Measurements from ENCODE around the gene ZNF154. TPM values are rescaled to one million over a fixed set of nuclear protein-coding genes. Genes with fewer than 3 reads are reported as not detected.

The ZNF154 gene
- total and polyA plus RNA-seq, 2 experiments from 2014 or later, result 2.2 to 2.6 TPM

- Histone ChIP-seq H3K79me2 (ENCODE audit: insufficient read depth) (peaks cover 100% of the 10 kb centered on the region), H3K9me3 (ENCODE audit: low read depth) (no peaks in the 10 kb centered on the region), H3K27ac (no peak overlapping the region), H3K4me1 (ENCODE audit: insufficient read depth) (peaks cover 4% of the 10 kb centered on the region; the same call in 1 of the 2 replicates), H3K9ac (no peak overlapping the region), H2AFZ (no peak overlapping the region), H3K4me3 (no peak overlapping the region), H3F3A (ENCODE audit: insufficient read depth) (no peaks in the 10 kb centered on the region), H3K36me3 (ENCODE audit: low read depth) (peaks cover 38% of the 10 kb centered on the region), H3K9me2 (ENCODE audit: insufficient read depth) (no peaks in the 10 kb centered on the region), H3K4me2 (ENCODE audit: unreplicated experiment) (no peak overlapping the region), H3K27me3 (replicated peaks; ENCODE audit: insufficient read depth) (no peaks in the 10 kb centered on the region), H4K20me1 (ENCODE audit: insufficient read depth) (no peaks in the 10 kb centered on the region)
- no peak for TF ChIP-seq EZH2 (IDR thresholded peaks at IDR 0.05; ENCODE audit: insufficient read depth, poor library complexity, severe bottlenecking)
- no peak for TF ChIP-seq EZH2phosphoT487 (IDR thresholded peaks at IDR 0.05; ENCODE audit: insufficient read depth, low read depth)
- in situ Hi-C loops (cut with MboI), result no loop called here
- WGBS, 2 experiments (ENCODE audit: low coverage in 1 of 2, low lambda C conversion rate in 2 of 2, missing lambda C conversion rate in 2 of 2), result 96% methylated on average over 6 of the region's 6 CpGs
- no peak for DNase-seq
Observed at GRCh38 chr19:57688011-57688763, 20.8 kb downstream of the ZNF154 start.

DNA sequence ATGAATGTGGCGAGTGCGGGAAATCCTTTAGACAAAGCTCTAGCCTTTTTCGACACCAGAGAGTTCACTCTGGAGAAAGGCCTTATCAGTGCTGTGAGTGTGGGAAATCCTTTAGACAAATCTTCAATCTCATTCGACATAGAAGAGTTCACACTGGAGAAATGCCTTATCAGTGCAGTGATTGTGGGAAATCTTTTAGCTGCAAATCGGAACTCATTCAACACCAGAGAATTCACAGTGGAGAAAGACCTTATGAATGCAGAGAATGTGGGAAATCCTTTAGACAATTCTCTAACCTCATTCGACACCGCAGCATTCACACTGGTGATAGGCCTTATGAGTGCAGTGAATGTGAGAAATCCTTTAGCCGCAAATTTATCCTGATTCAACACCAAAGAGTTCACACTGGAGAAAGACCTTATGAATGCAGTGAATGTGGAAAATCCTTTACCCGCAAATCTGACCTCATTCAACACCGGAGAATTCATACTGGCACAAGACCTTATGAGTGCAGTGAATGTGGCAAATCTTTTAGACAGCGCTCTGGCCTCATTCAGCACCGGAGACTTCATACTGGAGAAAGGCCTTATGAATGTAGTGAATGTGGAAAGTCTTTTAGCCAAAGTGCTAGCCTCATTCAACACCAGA lies 21.5 kb downstream of the ZNF154 start:
- Histone ChIP-seq H3F3A (ENCODE audit: insufficient read depth) (no peaks in the 10 kb centered on the region), H3K9me2 (ENCODE audit: insufficient read depth) (no peaks in the 10 kb centered on the region), H2AFZ (no peak overlapping the region), H4K20me1 (ENCODE audit: insufficient read depth) (no peaks in the 10 kb centered on the region), H3K4me1 (ENCODE audit: insufficient read depth) (peaks cover 10% of the 10 kb centered on the region; the same call in 1 of the 2 replicates), H3K9ac (no peak overlapping the region), H3K27ac (no peak overlapping the region), H3K79me2 (ENCODE audit: insufficient read depth) (peaks cover 100% of the 10 kb centered on the region), H3K4me2 (ENCODE audit: unreplicated experiment) (no peak overlapping the region), H3K4me3 (no peak overlapping the region; the same call in 1 of the 2 replicates), H3K9me3 (ENCODE audit: low read depth) (no peaks in the 10 kb centered on the region), H3K27me3 (replicated peaks; ENCODE audit: insufficient read depth) (no peaks in the 10 kb centered on the region), H3K36me3 (ENCODE audit: low read depth) (peaks cover 38% of the 10 kb centered on the region)
- in situ Hi-C loops (cut with MboI), result no loop called here
- TF ChIP-seq EZH2 (IDR thresholded peaks at IDR 0.05; ENCODE audit: insufficient read depth, poor library complexity, severe bottlenecking) (no peak), EZH2phosphoT487 (IDR thresholded peaks at IDR 0.05; ENCODE audit: insufficient read depth, low read depth) (no peak)
- 98 to 99% methylated on average over 12 of the region's 12 CpGs for WGBS, 2 experiments (ENCODE audit: low coverage in 1 of 2, low lambda C conversion rate in 2 of 2, missing lambda C conversion rate in 2 of 2)
- no peak for DNase-seq

DNA sequence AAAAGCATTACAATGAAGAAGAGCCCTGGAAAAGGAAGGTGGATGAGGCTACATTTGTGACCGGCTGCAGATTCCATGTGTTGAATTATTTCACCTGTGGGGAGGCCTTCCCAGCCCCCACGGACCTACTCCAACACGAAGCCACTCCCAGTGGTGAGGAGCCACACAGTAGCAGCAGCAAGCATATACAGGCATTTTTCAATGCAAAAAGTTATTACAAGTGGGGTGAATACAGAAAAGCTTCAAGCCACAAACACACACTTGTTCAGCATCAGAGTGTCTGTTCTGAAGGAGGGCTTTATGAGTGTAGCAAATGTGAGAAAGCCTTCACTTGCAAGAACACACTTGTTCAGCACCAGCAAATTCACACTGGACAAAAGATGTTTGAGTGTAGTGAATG lies 22.3 kb downstream of the ZNF154 start:
- H3K9me3 ChIP-seq (ENCODE audit: low read depth), result no peaks in the 10 kb centered on the region
- no peak overlapping the region for H3K27ac ChIP-seq
- H3K9me2 ChIP-seq (ENCODE audit: insufficient read depth), result no peaks in the 10 kb centered on the region
- H3K9ac ChIP-seq, result no peak overlapping the region
- no peak for DNase-seq
- H3F3A ChIP-seq (ENCODE audit: insufficient read depth), result no peaks in the 10 kb centered on the region
- H3K4me3 ChIP-seq, result no peak overlapping the region
- H4K20me1 ChIP-seq (ENCODE audit: insufficient read depth), result no peaks in the 10 kb centered on the region
- peaks cover 38% of the 10 kb centered on the region for H3K36me3 ChIP-seq (ENCODE audit: low read depth)
- H3K79me2 ChIP-seq (ENCODE audit: insufficient read depth), result peaks cover 99% of the 10 kb centered on the region
- H3K4me2 ChIP-seq (ENCODE audit: unreplicated experiment), result no peak overlapping the region
- in situ Hi-C loops (cut with MboI), result no loop called here
- no peaks in the 10 kb centered on the region for H3K27me3 ChIP-seq (replicated peaks; ENCODE audit: insufficient read depth)
- H3K4me1 ChIP-seq (ENCODE audit: insufficient read depth), result peaks cover 10% of the 10 kb centered on the region; the same call in 1 of the 2 replicates
- 92 to 94% methylated on average over 3 of the region's 3 CpGs for WGBS, 2 experiments (ENCODE audit: low coverage in 1 of 2, low lambda C conversion rate in 2 of 2, missing lambda C conversion rate in 2 of 2)
- no peak overlapping the region for H2AFZ ChIP-seq
- TF ChIP-seq EZH2phosphoT487 (IDR thresholded peaks at IDR 0.05; ENCODE audit: insufficient read depth, low read depth) (no peak), EZH2 (IDR thresholded peaks at IDR 0.05; ENCODE audit: insufficient read depth, poor library complexity, severe bottlenecking) (no peak)

GRCh38 chr19:57682226-57682766 lies 26.7 kb downstream of the ZNF154 start:
- no peaks in the 10 kb centered on the region for H3K9me2 ChIP-seq (ENCODE audit: insufficient read depth)
- TF ChIP-seq EZH2 (IDR thresholded peaks at IDR 0.05; ENCODE audit: insufficient read depth, poor library complexity, severe bottlenecking) (no peak), EZH2phosphoT487 (IDR thresholded peaks at IDR 0.05; ENCODE audit: insufficient read depth, low read depth) (no peak)
- H3K27ac ChIP-seq, result no peak overlapping the region
- peak overlapping the region; percentile 93 for H3K4me2 ChIP-seq (ENCODE audit: unreplicated experiment)
- peaks cover 16% of the 10 kb centered on the region for H3K36me3 ChIP-seq (ENCODE audit: low read depth)
- peak overlapping the region; percentile 86 for H3K9ac ChIP-seq
- H4K20me1 ChIP-seq (ENCODE audit: insufficient read depth), result no peaks in the 10 kb centered on the region
- no peaks in the 10 kb centered on the region for H3K9me3 ChIP-seq (ENCODE audit: low read depth)
- 2% methylated on average over 19 of the region's 19 CpGs for WGBS, 2 experiments (ENCODE audit: low coverage in 1 of 2, low lambda C conversion rate in 2 of 2, missing lambda C conversion rate in 2 of 2)
- DNase-seq, result no peak
- peaks cover 55% of the 10 kb centered on the region for H3K79me2 ChIP-seq (ENCODE audit: insufficient read depth)
- H3K27me3 ChIP-seq (replicated peaks; ENCODE audit: insufficient read depth), result no peaks in the 10 kb centered on the region
- H3K4me1 ChIP-seq (ENCODE audit: insufficient read depth), result peaks cover 10% of the 10 kb centered on the region; the same call in 1 of the 2 replicates
- peak overlapping the region; percentile 89 for H3K4me3 ChIP-seq
- no peaks in the 10 kb centered on the region for H3F3A ChIP-seq (ENCODE audit: insufficient read depth)
- H2AFZ ChIP-seq, result peak overlapping the region; percentile 87
- in situ Hi-C loops (cut with MboI), result no loop called here

Data from GM23248 (cell line).